GM06990 (cell line): ENCODE measurements around the gene GUCA2B.

ENCODE experiments used
- DNase-seq: peaks from one replicate; pipeline ENCODE4 v3.0.0-alpha.2; 2011; ENCODE audit not compliant: insufficient read length; ENCODE audit errors: extremely low read depth
- H3K27me3 ChIP-seq: replicated peaks from 2 replicates; pipeline ENCODE4 v1.6.0; 2011; ENCODE audit warnings: low read length; ENCODE audit not compliant: control insufficient read depth, insufficient read depth
- H3K36me3 ChIP-seq: 2 replicates; pipeline ENCODE4 v1.5.1; 2011; ENCODE audit warnings: low read length; ENCODE audit not compliant: control insufficient read depth, insufficient read depth
- H3K4me3 ChIP-seq: replicated peaks from 2 replicates; pipeline ENCODE4 v1.5.1; 2011; ENCODE audit warnings: low read depth, mild to moderate bottlenecking, control low read depth, low read length
- TF ChIP-seq, protein P1 (sequence below): IDR thresholded peaks from 2 replicates; pipeline ENCODE4 v1.5.1; 2011; ENCODE audit warnings: low read length, control low read depth, mild to moderate bottlenecking, inconsistent platforms; ENCODE audit not compliant: insufficient read depth, poor library complexity, severe bottlenecking

The GUCA2B gene

DNA sequence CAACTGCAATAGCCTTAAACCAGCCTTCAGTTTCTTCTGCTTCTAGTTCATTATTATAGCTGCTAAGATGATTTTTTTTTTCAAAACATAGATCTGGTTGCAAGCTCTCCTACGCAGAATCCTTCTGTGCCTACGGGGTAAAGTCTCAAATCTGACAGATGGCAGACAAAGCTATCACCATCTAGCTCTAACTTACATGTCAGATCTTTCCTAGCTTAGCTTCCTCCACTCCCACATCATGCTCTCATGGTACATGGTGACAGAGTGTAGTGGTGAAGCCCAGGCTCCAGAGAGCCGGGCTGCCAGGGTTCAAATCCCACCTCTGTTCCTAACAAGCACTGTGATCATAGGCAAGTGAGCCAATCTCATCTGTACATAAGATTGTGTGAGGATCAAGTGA, 24.2 kb upstream of the GUCA2B start:
- H3K27me3 ChIP-seq = no peaks in the 10 kb centered on the region; the same call in 1 of the 2 replicates
- DNase-seq = no peak
- H3K4me3 ChIP-seq = no peak overlapping the region
- no peaks in the 10 kb centered on the region for H3K36me3 ChIP-seq
- TF ChIP-seq, protein P1, sequence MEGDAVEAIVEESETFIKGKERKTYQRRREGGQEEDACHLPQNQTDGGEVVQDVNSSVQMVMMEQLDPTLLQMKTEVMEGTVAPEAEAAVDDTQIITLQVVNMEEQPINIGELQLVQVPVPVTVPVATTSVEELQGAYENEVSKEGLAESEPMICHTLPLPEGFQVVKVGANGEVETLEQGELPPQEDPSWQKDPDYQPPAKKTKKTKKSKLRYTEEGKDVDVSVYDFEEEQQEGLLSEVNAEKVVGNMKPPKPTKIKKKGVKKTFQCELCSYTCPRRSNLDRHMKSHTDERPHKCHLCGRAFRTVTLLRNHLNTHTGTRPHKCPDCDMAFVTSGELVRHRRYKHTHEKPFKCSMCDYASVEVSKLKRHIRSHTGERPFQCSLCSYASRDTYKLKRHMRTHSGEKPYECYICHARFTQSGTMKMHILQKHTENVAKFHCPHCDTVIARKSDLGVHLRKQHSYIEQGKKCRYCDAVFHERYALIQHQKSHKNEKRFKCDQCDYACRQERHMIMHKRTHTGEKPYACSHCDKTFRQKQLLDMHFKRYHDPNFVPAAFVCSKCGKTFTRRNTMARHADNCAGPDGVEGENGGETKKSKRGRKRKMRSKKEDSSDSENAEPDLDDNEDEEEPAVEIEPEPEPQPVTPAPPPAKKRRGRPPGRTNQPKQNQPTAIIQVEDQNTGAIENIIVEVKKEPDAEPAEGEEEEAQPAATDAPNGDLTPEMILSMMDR = no peak

GRCh38 chr1:42130061-42130660, 23.0 kb upstream of the GUCA2B start:
- no peak for DNase-seq
- TF ChIP-seq, protein P1 = no peak
- H3K27me3 ChIP-seq = no peaks in the 10 kb centered on the region; the same call in 1 of the 2 replicates
- H3K36me3 ChIP-seq = no peaks in the 10 kb centered on the region
- H3K4me3 ChIP-seq = no peak overlapping the region

GRCh38 chr1:42133390-42133789, 19.8 kb upstream of the GUCA2B start:
- peaks cover 2% of the 10 kb centered on the region for H3K27me3 ChIP-seq
- no peak for DNase-seq
- TF ChIP-seq, protein P1 = no peak
- H3K4me3 ChIP-seq = no peak overlapping the region
- no peaks in the 10 kb centered on the region for H3K36me3 ChIP-seq

DNA sequence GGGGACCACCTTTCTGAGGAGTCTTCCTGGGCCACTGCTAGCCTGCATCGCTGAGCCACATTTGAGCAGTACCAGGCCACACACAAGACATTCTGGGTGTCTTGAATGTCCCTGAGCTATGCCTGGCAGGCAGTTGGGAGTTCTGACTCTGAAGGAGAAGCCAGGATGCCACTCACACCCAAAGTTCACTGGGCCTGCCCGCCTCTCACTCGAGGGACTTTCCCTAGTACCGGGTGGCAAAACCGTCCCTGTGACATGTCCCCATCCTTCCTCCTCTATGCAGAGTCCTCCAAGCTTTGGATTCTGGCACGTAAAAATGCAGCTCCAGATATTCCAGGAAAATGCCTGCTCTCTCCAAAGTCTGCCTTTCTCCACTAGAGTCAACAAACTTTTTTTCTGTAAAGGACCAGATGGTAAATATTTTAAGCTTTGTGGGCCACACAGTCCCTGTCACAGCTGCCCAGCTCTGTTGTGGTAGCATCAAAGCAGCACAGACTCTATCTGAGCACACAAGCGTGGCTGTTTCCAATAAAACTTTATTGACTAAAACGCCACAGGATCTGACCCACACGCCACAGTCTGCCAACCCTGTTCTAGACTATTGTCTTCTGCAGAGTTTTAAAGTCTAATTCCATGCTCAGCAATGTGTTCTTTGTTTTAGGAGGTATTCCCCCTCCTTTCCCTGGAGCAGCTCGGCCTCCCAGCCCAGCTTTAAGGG, 19.2 kb upstream of the GUCA2B start:
- H3K4me3 ChIP-seq = no peak overlapping the region
- H3K27me3 ChIP-seq = peaks cover 2% of the 10 kb centered on the region
- H3K36me3 ChIP-seq = no peaks in the 10 kb centered on the region
- no peak for DNase-seq
- TF ChIP-seq, protein P1 = no peak

DNA sequence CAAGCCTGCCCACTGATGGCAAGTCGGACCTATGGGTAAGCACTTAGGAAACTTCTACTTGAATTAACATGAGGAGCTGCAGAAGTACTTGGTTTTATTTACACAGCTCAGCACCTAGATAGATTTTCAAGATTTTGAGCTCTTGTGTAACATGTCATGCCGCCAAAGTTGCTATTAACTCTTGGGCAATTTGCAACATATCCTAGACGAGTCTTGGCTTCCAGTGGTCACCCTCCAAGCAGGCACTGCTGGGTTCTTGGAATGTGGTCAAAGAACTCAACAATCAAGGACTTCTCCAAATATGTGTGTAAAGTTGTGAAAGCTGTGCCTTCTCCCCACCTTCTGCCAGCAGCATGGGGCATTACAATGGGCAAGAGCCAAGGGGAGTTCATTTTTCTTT, 17.8 kb upstream of the GUCA2B start:
- DNase-seq = no peak
- no peak overlapping the region for H3K4me3 ChIP-seq
- TF ChIP-seq, protein P1 = no peak
- no peaks in the 10 kb centered on the region for H3K36me3 ChIP-seq
- peaks cover 2% of the 10 kb centered on the region for H3K27me3 ChIP-seq
